ENCODE results near the gene MBD3L3. TPM values are rescaled to one million over a fixed set of nuclear protein-coding genes. Genes with fewer than 3 reads are reported as not detected.

MBD3L3 gene
- total RNA-seq, 1 donor from 2014 or later: not detected

- no peak overlapping the region for H2AFZ ChIP-seq (replicated peaks)
- H4K20me1 ChIP-seq (ENCODE audit: low read depth): no peaks in the 10 kb centered on the region
- no peaks in the 10 kb centered on the region for H3K27me3 ChIP-seq
- H3K4me3 Mint-ChIP-seq: no peak overlapping the region
- H3K79me2 ChIP-seq (ENCODE audit: low read depth): no peaks in the 10 kb centered on the region
- no peak overlapping the region for H3K4me3 ChIP-seq
- H3K4me2 ChIP-seq: no peak overlapping the region
- peaks cover 5% of the 10 kb centered on the region for H3K9me3 Mint-ChIP-seq
- H3K27ac ChIP-seq: no peak overlapping the region
- no peaks in the 10 kb centered on the region for H3K36me3 Mint-ChIP-seq
- H3K36me3 ChIP-seq: no peaks in the 10 kb centered on the region
- no peak for DNase-seq (ENCODE audit: low spot score)
- peaks cover 5% of the 10 kb centered on the region for H3K9me3 ChIP-seq (ENCODE audit: low read depth)
- TF ChIP-seq CTCF (IDR thresholded peaks at IDR 0.05) (no peak), EZH2phosphoT487 (IDR thresholded peaks at IDR 0.05) (no peak), EZH2 (IDR thresholded peaks at IDR 0.05) (no peak)
- H3K9ac ChIP-seq: no peak overlapping the region
- no peak overlapping the region for H3K27ac Mint-ChIP-seq
- no peaks in the 10 kb centered on the region for H3K4me1 ChIP-seq
- H3K27me3 Mint-ChIP-seq (ENCODE audit: insufficient read depth, low read depth): peaks cover 3% of the 10 kb centered on the region
- H3F3A ChIP-seq (ENCODE audit: low read depth): no peaks in the 10 kb centered on the region
- no peaks in the 10 kb centered on the region for H3K4me1 Mint-ChIP-seq
Observed at GRCh38 chr19:7018828-7019227, 39.6 kb downstream of the MBD3L3 start.

- Histone ChIP-seq H2AFZ (replicated peaks) (no peak overlapping the region), H3K79me2 (ENCODE audit: low read depth) (no peaks in the 10 kb centered on the region), H3K27me3 (no peaks in the 10 kb centered on the region), H3K4me1 (no peaks in the 10 kb centered on the region), H3K9me3 (ENCODE audit: low read depth) (peaks cover 5% of the 10 kb centered on the region), H3K4me2 (no peak overlapping the region), H3K27ac (no peak overlapping the region), H3K4me3 (no peak overlapping the region), H3F3A (ENCODE audit: low read depth) (no peaks in the 10 kb centered on the region), H3K36me3 (no peaks in the 10 kb centered on the region), H4K20me1 (ENCODE audit: low read depth) (no peaks in the 10 kb centered on the region), H3K9ac (no peak overlapping the region)
- H3K27ac Mint-ChIP-seq: no peak overlapping the region
- no peaks in the 10 kb centered on the region for H3K36me3 Mint-ChIP-seq
- H3K4me3 Mint-ChIP-seq: no peak overlapping the region
- peaks cover 13% of the 10 kb centered on the region for H3K9me3 Mint-ChIP-seq
- no peak for TF ChIP-seq EZH2phosphoT487 (IDR thresholded peaks at IDR 0.05)
- no peak for TF ChIP-seq CTCF (IDR thresholded peaks at IDR 0.05)
- TF ChIP-seq EZH2 (IDR thresholded peaks at IDR 0.05): no peak
- DNase-seq (ENCODE audit: low spot score): no peak
- H3K27me3 Mint-ChIP-seq (ENCODE audit: insufficient read depth, low read depth): peaks cover 5% of the 10 kb centered on the region
- no peaks in the 10 kb centered on the region for H3K4me1 Mint-ChIP-seq
Observed at GRCh38 chr19:7013678-7014077, 44.8 kb downstream of the MBD3L3 start.

GRCh38 chr19:7010722-7011593, 47.5 kb downstream of the MBD3L3 start:
- TF ChIP-seq EZH2 (IDR thresholded peaks at IDR 0.05): no peak
- TF ChIP-seq CTCF (IDR thresholded peaks at IDR 0.05): no peak
- TF ChIP-seq EZH2phosphoT487 (IDR thresholded peaks at IDR 0.05): no peak
- H3K4me3 ChIP-seq: no peak overlapping the region
- H3K36me3 Mint-ChIP-seq: no peaks in the 10 kb centered on the region
- no peaks in the 10 kb centered on the region for H3K79me2 ChIP-seq (ENCODE audit: low read depth)
- no peak overlapping the region for H3K4me3 Mint-ChIP-seq
- no peaks in the 10 kb centered on the region for H3K27me3 ChIP-seq
- no peaks in the 10 kb centered on the region for H3K4me1 Mint-ChIP-seq
- H3K9ac ChIP-seq: no peak overlapping the region
- H4K20me1 ChIP-seq (ENCODE audit: low read depth): no peaks in the 10 kb centered on the region
- H2AFZ ChIP-seq (replicated peaks): no peak overlapping the region
- DNase-seq (ENCODE audit: low spot score): no peak
- H3K27ac Mint-ChIP-seq: no peak overlapping the region
- no peaks in the 10 kb centered on the region for H3K36me3 ChIP-seq
- no peak overlapping the region for H3K4me2 ChIP-seq
- H3K27me3 Mint-ChIP-seq (ENCODE audit: insufficient read depth, low read depth): peaks cover 3% of the 10 kb centered on the region
- H3F3A ChIP-seq (ENCODE audit: low read depth): no peaks in the 10 kb centered on the region
- H3K9me3 Mint-ChIP-seq: peaks cover 11% of the 10 kb centered on the region
- no peaks in the 10 kb centered on the region for H3K9me3 ChIP-seq (ENCODE audit: low read depth)
- no peaks in the 10 kb centered on the region for H3K4me1 ChIP-seq
- H3K27ac ChIP-seq: no peak overlapping the region

Measured in neural progenitor cell (in vitro differentiated cells).